ENCODE results near the gene RNF2.

DNA sequence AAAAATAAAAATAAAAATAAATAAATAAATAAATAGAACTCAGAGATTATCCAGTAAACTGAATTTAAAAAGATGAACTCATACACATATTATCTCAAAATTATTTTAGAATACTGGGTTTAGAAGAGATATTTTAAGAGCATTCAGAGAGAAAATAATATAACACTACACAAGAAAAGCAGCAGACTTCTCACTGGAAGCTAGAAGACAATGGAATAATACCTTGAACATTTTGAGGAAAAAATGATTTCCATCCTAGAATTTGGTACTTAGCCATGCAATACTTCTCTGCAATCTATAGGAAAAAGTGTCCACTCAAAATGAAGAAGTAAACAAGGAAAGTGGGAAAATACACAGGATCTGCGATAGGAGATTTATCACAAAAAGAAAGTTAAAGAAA, 87.2 kb downstream of the RNF2 start:
- TF ChIP-seq, protein P1, sequence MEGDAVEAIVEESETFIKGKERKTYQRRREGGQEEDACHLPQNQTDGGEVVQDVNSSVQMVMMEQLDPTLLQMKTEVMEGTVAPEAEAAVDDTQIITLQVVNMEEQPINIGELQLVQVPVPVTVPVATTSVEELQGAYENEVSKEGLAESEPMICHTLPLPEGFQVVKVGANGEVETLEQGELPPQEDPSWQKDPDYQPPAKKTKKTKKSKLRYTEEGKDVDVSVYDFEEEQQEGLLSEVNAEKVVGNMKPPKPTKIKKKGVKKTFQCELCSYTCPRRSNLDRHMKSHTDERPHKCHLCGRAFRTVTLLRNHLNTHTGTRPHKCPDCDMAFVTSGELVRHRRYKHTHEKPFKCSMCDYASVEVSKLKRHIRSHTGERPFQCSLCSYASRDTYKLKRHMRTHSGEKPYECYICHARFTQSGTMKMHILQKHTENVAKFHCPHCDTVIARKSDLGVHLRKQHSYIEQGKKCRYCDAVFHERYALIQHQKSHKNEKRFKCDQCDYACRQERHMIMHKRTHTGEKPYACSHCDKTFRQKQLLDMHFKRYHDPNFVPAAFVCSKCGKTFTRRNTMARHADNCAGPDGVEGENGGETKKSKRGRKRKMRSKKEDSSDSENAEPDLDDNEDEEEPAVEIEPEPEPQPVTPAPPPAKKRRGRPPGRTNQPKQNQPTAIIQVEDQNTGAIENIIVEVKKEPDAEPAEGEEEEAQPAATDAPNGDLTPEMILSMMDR (IDR thresholded peaks at IDR 0.05), result no peak
- TF ChIP-seq POLR2A (IDR thresholded peaks at IDR 0.05), result no peak
